Measurements from ENCODE around the gene ASXL1.
"Not testable (repeated sequence)": the region's sequence is repeated elsewhere in the genome, so short reads cannot be mapped to it uniquely, and the experiment has no call there.

Gene ASXL1

DNA sequence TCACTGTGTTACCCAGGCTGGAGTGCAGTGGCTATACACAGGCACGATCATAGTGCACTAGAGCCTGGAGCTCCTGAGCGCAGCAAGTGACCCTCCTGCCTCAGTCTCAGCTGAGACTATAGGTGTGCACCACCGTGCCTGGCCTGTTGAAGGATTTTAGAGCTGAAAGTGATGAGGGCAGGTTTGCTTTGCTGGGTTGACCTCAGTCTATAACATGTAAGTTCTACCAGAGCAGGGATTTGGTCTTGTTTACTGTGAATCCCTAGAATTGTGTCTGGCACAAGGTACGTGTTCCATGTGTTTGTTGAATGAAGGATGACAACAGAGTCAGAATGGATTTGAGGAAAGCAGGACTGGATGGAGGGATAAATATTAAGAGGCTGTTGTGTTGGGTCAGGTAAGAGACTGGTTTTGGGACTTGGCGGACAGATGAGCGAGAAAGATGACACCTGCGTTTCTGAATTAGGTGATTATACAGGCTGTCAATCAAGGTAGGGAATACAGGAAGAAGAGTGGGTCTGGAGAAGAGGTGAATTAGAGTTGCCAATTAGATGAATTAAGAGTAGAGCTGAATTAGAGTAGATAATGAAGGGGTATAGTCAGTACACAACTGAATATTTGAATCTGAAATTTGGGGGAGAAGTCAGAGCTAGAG, 6.5 kb downstream of the ASXL1 start:
- Mint-ChIP-seq H3K36me3 (ENCODE audit: low read depth) (peaks cover 48% of the 10 kb centered on the region), H3K9me3 (no peaks in the 10 kb centered on the region)

DNA sequence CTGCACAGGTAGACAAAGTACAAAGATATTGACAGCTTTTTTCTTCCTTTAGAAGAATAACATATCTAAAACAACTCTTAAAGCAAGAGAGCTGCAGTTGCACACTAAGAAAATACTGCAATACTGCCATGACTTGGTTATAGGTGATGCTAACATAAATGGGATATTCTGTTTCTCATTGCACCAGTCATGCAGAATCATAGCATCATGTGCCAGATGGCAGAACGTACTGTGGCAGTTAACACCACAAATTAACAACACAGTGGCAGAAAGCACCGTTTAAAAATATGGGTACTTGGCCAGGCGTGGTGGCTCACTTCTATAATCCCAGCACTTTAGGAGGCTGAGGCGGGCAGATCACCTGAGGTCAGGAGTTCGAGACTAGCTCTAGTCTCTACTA, 7.4 kb downstream of the ASXL1 start:
- H3K4me1 Mint-ChIP-seq (ENCODE audit: low read depth): peaks cover 87% of the 10 kb centered on the region
- H3K4me3 Mint-ChIP-seq: no peak overlapping the region
- H3K27me3 Mint-ChIP-seq: no peaks in the 10 kb centered on the region
- peak overlapping the region; percentile 27 for H3K27ac Mint-ChIP-seq
- H3K36me3 Mint-ChIP-seq (ENCODE audit: low read depth): peaks cover 47% of the 10 kb centered on the region
- no peaks in the 10 kb centered on the region for H3K9me3 Mint-ChIP-seq

More for the DNA sequence above, 6.5 kb downstream of the ASXL1 start:
- Mint-ChIP-seq H3K4me1 (ENCODE audit: low read depth) (peaks cover 96% of the 10 kb centered on the region), H3K4me3 (peak overlapping the region; percentile 1), H3K27ac (peak overlapping the region; percentile 76), H3K27me3 (no peaks in the 10 kb centered on the region)

DNA sequence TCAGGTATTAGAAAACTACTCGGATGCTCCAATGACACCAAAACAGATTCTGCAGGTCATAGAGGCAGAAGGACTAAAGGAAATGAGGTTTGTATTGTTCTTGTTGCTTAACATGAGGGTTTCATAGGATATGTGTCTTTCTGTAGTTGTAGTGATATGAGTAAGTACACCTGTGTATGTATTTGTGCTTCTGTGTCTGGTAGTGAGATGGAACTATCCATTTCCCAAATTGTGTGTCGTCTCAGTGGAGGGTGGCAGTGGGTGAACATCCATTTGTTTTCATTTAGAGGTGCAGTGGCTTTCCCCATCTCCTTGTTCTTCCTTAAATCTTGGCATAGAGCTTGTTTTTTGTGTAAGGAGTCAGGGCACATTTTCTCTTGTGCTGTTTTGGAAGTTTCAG, 8.2 kb downstream of the ASXL1 start:
- Mint-ChIP-seq H3K27me3 (no peaks in the 10 kb centered on the region), H3K4me1 (ENCODE audit: low read depth) (peaks cover 79% of the 10 kb centered on the region), H3K9me3 (no peaks in the 10 kb centered on the region), H3K36me3 (ENCODE audit: low read depth) (peaks cover 48% of the 10 kb centered on the region), H3K4me3 (peak overlapping the region; percentile 33), H3K27ac (peak overlapping the region; percentile 77)

DNA sequence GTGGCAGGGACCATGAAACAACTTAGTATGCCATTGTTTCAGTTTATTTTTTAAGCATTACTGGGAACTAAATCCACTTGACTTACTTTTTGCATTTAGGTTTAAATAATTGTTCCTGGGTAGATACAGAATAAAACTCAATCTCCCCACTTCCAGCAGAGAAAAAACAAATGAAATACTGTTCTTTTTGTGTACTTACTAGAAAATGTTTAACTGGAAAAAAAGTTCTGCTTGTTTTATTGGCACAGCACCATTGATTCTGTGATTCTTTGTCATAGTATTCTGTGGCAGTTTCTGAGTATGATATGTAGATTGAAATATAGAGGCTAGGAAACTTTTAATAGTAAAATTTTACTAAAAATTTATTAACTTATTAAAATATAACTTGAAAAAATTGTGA, 10.2 kb downstream of the ASXL1 start:
- no peak overlapping the region for H3K4me3 Mint-ChIP-seq
- H3K36me3 Mint-ChIP-seq (ENCODE audit: low read depth): peaks cover 52% of the 10 kb centered on the region
- H3K27ac Mint-ChIP-seq: no peak overlapping the region
- H3K27me3 Mint-ChIP-seq: no peaks in the 10 kb centered on the region
- peaks cover 59% of the 10 kb centered on the region for H3K4me1 Mint-ChIP-seq (ENCODE audit: low read depth)
- H3K9me3 Mint-ChIP-seq: no peaks in the 10 kb centered on the region

DNA sequence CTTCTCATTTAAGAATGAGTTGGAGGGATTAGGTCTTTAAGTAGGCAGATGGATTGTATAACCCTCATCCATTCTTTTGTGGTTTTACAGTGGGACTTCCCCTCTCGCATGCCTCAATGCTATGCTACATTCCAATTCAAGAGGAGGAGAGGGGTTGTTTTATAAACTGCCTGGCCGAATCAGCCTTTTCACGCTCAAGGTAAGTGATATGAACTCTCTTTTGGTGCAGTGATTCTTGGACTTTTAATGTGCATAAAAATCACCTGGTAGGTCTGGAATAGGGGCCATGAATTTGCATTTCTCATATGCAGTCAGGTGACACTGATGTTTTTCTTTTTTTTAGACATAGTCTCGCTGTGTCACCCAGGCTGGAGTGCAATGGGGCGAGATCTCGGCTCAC, 10.8 kb downstream of the ASXL1 start:
- Mint-ChIP-seq H3K4me3 (no peak overlapping the region), H3K27me3 (no peaks in the 10 kb centered on the region), H3K9me3 (no peaks in the 10 kb centered on the region), H3K4me1 (ENCODE audit: low read depth) (peaks cover 53% of the 10 kb centered on the region), H3K36me3 (ENCODE audit: low read depth) (peaks cover 47% of the 10 kb centered on the region), H3K27ac (no peak overlapping the region)

DNA sequence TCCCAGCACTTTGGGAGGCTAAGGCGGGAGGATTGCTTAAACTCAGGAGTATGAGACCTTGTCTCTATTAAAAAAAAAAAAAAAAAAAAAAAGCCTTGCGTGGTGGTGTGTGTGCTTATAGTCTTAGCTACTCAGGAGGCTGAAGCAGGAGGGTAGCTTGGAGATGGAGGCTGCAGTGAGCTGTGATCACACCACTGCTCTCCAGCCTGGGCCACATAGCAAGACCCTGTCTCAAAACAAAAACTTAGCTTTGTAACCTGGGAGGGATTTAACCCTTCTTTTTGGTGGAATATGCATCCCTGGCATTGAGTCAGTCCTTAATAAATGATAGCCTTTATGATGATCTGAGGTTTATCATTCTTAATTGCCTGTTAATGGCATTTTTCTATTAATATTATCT, 12.8 kb downstream of the ASXL1 start:
- H3K36me3 Mint-ChIP-seq (ENCODE audit: low read depth): peaks cover 49% of the 10 kb centered on the region
- H3K27ac Mint-ChIP-seq: no peak overlapping the region

DNA sequence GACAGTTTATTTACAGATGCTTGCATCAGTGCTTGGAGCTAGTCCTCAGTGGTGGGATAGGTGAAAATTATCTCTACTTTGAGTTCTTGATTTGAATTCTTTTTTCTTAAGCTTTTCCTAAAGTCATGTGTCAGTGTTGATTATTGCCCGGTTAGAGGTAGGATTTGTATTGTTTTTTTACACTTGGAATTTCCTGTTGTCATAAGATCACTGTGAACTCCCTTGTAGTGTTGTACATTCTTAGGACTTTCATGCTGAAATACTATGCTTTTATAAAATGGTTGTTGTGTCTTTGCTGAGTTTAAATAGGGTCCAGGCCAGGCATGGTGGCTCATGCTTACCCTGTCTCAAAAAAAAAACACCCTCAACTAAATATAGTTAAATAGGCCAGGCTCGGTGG, 20.3 kb downstream of the ASXL1 start:
- Mint-ChIP-seq H3K27me3 (no peaks in the 10 kb centered on the region), H3K27ac (no peak overlapping the region), H3K4me1 (ENCODE audit: low read depth) (peaks cover under 1% of the 10 kb centered on the region), H3K36me3 (ENCODE audit: low read depth) (peaks cover 42% of the 10 kb centered on the region), H3K9me3 (no peaks in the 10 kb centered on the region), H3K4me3 (no peak overlapping the region)

More for the DNA sequence above, 12.8 kb downstream of the ASXL1 start:
- H3K9me3 Mint-ChIP-seq: no peaks in the 10 kb centered on the region
- no peak overlapping the region for H3K4me3 Mint-ChIP-seq
- peaks cover 36% of the 10 kb centered on the region for H3K4me1 Mint-ChIP-seq (ENCODE audit: low read depth)
- H3K27me3 Mint-ChIP-seq: no peaks in the 10 kb centered on the region

DNA sequence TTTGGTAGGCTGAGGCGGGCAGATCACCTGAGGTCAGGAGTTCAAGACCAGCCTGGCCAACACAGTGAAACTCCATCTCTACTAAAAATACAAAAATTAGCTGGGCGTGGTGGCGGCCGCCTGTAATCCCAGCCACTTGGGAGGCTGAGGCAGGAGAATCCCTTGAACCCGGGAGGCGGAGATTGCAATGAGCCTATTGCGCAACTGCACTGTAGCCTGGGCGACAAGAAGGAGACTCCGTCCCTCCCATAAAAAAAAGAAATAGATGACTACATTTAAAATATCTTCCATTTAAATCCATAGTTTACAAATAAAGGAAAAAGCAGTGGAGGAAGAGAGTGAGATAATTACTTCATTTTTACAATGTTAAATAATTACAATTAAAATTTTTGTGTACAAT, 21.9 kb downstream of the ASXL1 start:
- H3K36me3 Mint-ChIP-seq (ENCODE audit: low read depth): peaks cover 50% of the 10 kb centered on the region
- not testable (repeated sequence) for H3K27ac Mint-ChIP-seq, H3K4me3 Mint-ChIP-seq, H3K27me3 Mint-ChIP-seq, H3K9me3 Mint-ChIP-seq
- peaks cover 15% of the 10 kb centered on the region for H3K4me1 Mint-ChIP-seq (ENCODE audit: low read depth)

DNA sequence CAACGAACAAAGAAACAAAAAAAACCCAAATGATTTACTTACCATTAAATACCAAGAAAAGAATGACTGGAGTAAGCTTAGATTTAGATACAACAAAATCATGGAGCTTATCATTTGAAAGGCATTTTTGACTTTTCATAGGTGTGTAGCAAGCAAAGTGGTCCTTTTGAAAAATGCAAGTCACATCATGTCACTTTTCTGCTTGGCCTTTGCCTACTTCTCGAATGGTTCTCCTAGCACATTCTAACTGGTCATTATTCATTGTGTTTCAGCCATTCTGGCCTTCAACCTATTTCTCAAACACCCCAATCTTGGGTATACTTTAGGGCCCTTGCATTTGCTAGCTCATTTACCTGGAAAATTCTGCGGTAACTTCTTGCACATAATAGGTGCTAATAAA, 22.6 kb downstream of the ASXL1 start:
- H3K27me3 Mint-ChIP-seq: no peaks in the 10 kb centered on the region
- H3K4me3 Mint-ChIP-seq: no peak overlapping the region
- peaks cover 22% of the 10 kb centered on the region for H3K4me1 Mint-ChIP-seq (ENCODE audit: low read depth)
- H3K9me3 Mint-ChIP-seq: no peaks in the 10 kb centered on the region
- H3K36me3 Mint-ChIP-seq (ENCODE audit: low read depth): peaks cover 56% of the 10 kb centered on the region
- H3K27ac Mint-ChIP-seq: no peak overlapping the region

DNA sequence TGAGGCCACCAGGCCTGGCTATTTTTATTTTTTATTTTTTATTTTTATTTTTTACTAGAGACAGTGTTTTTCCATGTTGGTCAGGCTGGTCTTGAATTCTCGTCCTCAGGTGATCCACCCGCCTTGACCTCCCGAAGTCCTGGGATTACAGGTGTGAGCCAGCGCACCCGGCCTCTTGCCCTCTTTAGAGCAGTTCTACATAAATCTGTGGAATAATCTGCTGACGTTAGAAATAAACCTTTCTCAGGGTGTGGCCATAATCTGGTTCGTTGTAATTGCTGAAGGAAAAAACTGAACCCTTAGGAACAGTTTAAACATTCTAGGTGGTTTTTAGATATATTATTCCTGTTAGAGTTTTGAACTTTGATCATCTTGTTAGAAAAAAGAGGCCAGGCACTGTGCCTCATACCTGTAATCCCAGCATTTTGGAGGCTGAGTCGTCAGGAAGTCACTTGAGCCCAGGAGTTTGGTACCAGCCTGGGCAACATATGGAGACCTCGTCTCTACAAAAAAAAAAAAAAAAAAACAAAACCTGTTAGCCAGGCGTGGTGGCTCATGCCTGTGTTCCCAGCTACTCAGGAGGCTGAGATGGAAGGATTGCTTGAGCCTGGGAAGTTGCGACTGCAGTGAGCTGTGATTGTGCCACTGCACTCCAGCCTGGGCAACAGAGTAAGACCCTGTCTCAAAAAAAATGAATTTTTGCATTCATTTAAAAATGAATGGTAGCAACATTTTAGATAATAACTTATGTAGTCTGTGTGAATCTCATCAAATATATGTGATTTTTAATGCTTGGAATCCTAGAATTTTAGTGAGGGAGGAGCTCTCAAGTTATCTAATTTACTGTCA, 24.2 kb downstream of the ASXL1 start:
- H3K27ac Mint-ChIP-seq: no peak overlapping the region
- no peaks in the 10 kb centered on the region for H3K27me3 Mint-ChIP-seq
- H3K4me3 Mint-ChIP-seq: no peak overlapping the region
- peaks cover 38% of the 10 kb centered on the region for H3K4me1 Mint-ChIP-seq (ENCODE audit: low read depth)
- H3K36me3 Mint-ChIP-seq (ENCODE audit: low read depth): peaks cover 57% of the 10 kb centered on the region
- no peaks in the 10 kb centered on the region for H3K9me3 Mint-ChIP-seq

DNA sequence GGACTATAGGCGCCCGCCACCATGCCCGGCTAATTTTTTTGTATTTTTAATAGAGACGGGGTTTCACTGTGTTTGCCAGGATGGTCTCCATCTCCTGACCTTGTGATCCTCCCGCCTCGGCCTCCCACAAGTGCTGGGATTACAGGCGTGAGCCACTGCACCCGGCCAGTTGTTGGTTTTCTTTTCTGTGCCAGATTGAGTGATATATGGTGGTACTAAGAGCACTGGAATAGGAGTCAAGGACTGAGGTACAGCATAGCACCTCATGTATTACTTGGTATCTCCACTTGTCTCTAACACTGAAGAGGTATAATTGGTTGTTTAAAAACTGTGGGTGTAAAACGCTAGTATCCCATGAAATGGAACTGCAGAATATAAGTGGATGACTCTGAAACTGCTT, 25.3 kb downstream of the ASXL1 start:
- H3K9me3 Mint-ChIP-seq, H3K4me3 Mint-ChIP-seq, H3K27me3 Mint-ChIP-seq: not testable (repeated sequence)
- peak overlapping the region; percentile 12 for H3K27ac Mint-ChIP-seq
- H3K36me3 Mint-ChIP-seq (ENCODE audit: low read depth): peaks cover 53% of the 10 kb centered on the region
- peaks cover 46% of the 10 kb centered on the region for H3K4me1 Mint-ChIP-seq (ENCODE audit: low read depth)

DNA sequence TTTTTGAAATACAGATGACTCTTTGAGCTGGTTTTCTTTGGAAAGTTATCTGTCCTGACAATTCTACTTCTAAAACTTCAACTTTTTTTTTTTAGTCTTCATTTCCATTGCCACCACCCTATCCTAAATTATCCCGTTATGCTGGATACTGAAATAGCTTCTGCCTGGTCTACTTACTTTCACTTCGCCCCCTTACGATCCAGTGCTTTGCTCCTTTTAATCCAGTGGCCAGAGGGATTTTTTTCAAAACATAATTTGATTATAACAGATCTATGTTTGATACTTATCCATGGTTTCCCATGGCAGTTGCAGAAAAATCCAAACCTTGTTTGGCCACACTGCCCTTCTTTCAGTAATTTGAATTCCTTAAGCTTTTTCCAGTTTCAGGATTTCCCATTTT, 27.4 kb downstream of the ASXL1 start:
- no peaks in the 10 kb centered on the region for H3K27me3 Mint-ChIP-seq
- no peaks in the 10 kb centered on the region for H3K9me3 Mint-ChIP-seq
- no peak overlapping the region for H3K4me3 Mint-ChIP-seq
- H3K4me1 Mint-ChIP-seq (ENCODE audit: low read depth): peaks cover 58% of the 10 kb centered on the region
- peaks cover 61% of the 10 kb centered on the region for H3K36me3 Mint-ChIP-seq (ENCODE audit: low read depth)
- H3K27ac Mint-ChIP-seq: no peak overlapping the region

DNA sequence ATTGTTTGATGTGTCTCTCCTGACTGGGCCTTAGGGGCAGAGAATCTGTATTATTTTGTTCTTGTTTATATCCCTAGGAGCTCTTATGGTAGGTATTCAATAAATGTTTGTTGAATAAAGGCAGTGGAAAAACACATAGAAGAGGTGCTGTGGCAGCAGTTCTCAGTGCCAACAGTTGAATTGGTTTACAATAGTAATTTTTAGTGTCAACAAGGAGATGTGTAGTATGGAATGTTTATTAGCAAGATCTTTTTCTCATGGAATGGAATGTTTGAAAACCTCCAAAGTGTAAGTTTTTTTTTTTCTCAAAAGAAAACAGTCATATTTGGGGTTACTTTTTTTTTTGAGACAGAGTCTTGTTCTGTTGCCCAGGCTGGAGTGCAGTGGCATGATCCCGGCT, 28.0 kb downstream of the ASXL1 start:
- no peaks in the 10 kb centered on the region for H3K9me3 Mint-ChIP-seq
- H3K27ac Mint-ChIP-seq: peak overlapping the region; percentile 11
- H3K4me1 Mint-ChIP-seq (ENCODE audit: low read depth): peaks cover 63% of the 10 kb centered on the region
- H3K27me3 Mint-ChIP-seq: no peaks in the 10 kb centered on the region
- H3K4me3 Mint-ChIP-seq: peak overlapping the region; percentile 4
- H3K36me3 Mint-ChIP-seq (ENCODE audit: low read depth): peaks cover 63% of the 10 kb centered on the region

DNA sequence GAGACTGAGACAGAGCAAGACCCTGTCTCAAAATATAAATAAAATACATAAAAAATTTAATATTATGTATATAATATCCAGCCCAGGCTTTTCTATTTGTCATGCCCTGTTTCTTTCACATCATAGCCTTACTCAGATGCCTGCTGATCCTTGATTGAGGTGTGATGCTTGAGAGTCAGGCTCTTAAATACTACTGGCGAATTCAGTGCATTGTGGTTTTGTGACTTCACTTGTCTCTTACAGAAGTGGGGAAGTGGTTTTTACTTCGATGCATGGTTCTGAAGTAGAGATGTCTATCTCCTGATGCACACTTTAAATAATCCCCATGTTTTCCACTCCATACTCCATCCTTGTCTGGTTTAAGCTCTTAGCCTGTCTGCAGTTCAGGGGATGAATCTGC, 29.1 kb downstream of the ASXL1 start:
- Mint-ChIP-seq H3K36me3 (ENCODE audit: low read depth) (peaks cover 67% of the 10 kb centered on the region), H3K4me3 (peak overlapping the region; percentile 1), H3K27me3 (no peaks in the 10 kb centered on the region), H3K27ac (peak overlapping the region; percentile 1), H3K4me1 (ENCODE audit: low read depth) (peaks cover 66% of the 10 kb centered on the region), H3K9me3 (no peaks in the 10 kb centered on the region)

DNA sequence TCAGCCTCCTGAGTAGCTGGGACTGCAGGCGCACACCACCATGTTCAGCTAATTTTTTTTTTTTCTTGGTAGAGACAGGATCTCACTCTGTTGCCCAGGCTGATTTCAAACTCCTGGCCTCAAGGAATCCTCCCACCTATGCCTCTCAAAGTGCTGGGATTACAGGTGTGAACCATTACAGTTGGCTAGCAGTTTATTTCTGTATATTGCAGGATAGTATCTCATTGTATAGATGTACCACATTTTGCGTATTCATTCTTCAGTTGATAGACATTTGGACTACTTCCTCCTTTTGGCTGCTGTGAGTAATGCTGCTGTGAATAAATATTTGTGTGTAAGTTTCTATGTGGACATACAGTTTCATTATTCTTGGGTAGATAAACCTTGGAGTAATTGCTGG, 32.9 kb downstream of the ASXL1 start:
- no peaks in the 10 kb centered on the region for H3K9me3 Mint-ChIP-seq
- no peak overlapping the region for H3K4me3 Mint-ChIP-seq
- H3K36me3 Mint-ChIP-seq (ENCODE audit: low read depth): peaks cover 65% of the 10 kb centered on the region
- no peaks in the 10 kb centered on the region for H3K27me3 Mint-ChIP-seq
- H3K4me1 Mint-ChIP-seq (ENCODE audit: low read depth): peaks cover 55% of the 10 kb centered on the region
- peak overlapping the region; percentile 32 for H3K27ac Mint-ChIP-seq

Data from stimulated activated naive CD8-positive, alpha-beta T cell treated with anti-CD3 and anti-CD28 coated beads, Interleukin-15, Interleukin-2, amounts not matched to agents 100 ng/mL and 50 ng/mL, for 24 hours (primary cell).